Activated effector memory CD4-positive, alpha-beta T cell treated with anti-CD3 and anti-CD28 coated beads, Interleukin-2, amount 50 U/mL, for 16 hours (primary cell): ENCODE results near the gene SUSD2.
"Not testable (repeated sequence)": the region's sequence is repeated elsewhere in the genome, so short reads cannot be mapped to it uniquely, and the experiment has no call there.

Source experiments
- DNase-seq: peaks from one replicate; pipeline ENCODE4 v3.0.0-alpha.2; 2020

SUSD2 gene

DNA sequence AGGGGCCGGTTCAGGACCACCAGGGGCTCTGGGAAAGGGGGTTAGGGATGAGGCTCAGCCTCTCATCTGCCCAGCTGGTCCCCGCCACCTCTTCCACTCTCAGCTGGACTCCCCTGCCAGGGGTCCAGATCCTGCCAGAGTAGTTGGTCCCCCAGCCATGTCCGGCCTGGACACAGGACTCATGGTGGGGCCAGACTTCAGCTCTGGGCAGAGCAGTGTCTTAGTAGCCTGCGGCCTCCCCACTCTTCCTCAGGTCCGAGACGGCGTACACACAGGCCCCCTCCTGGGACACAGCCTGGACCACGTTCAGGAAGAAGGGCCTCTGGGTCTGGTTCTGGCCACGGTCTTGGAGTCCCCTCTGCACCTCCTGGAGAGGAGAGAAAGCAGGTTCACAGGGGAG is 38.5 kb downstream of the SUSD2 start:
- DNase-seq = no peak

- DNase-seq = no peak
These were observed 43.2 kb downstream of the SUSD2 start for GRCh38 chr22:24224468-24224867.

GRCh38 chr22:24225044-24225601 is 43.8 kb downstream of the SUSD2 start:
- DNase-seq = no peak

DNA sequence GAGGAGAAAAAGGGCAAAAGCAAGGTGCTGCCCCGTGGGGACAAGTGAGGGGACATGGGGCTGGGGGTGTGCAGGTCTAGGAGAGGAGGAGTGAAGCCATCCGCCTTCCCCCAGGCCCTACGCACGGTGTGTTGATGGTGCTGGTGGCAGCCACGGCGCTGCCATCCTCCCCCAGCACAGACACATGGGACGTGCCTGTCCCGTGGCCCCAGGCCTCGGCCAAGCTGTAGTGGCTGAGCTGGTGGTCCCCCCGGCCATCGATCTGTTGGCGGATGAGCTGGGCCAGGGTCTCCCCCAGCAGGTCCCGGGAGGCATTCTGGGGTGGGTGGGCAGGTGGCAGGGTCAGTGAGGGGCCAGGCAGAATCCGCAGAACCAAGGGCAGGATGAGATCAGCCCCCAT is 44.7 kb downstream of the SUSD2 start:
- DNase-seq = no peak

DNA sequence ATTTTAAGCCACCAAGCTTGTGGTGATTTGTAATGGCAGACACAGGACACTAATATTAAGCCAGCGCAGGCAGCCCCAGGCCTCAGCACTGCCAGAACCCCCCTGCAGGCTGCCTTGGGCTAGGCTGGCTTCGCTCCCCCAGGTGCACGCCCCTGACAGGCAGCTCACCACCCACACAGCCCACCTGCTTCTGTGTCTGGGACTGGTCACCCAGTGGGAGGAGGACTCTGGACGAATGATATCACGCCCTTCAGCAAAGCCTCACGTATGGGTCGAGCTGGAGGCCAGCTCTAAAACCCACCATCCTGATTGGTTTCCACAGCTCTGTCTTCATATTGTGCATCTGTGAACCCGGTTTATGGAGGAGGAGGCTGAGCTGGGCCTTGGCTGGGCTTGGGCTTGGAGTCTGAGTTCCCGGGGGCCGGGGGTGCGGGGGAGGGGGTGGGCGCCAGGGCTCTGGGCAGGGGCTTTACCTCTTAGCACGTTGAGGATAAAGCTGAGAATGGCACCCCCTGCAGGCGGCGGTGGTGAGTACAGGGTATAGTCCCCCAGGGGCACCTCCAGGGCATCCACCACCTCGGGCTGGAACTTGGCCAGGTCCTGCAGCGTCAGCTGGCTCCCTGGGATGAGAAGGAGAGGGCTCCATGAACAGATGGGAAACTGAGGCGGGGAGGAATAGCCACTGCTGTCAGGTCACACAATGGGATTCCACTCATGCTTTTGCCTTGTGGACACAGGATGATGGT is 49.8 kb downstream of the SUSD2 start:
- DNase-seq = peak; percentile 89

DNA sequence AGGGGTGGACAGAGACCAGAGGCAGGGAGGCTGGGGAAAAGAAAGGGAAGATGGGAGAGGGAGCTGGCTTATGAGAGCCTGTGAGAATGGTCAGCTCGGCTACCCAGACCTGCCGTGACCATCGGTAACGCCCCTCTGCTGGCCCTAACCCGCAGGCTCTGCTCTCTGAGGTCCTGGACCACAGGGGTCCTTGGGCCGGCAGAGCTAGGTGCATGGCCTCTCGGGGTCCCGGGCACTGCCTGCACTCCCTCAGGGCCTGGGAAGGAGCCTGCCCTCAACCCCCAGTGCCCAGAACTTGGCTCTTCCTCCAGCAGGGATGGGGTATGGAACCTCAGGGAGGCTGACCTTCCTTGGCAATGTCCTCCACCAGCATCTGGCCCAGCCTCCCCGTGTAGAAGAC is 50.4 kb downstream of the SUSD2 start:
- no peak for DNase-seq

DNA sequence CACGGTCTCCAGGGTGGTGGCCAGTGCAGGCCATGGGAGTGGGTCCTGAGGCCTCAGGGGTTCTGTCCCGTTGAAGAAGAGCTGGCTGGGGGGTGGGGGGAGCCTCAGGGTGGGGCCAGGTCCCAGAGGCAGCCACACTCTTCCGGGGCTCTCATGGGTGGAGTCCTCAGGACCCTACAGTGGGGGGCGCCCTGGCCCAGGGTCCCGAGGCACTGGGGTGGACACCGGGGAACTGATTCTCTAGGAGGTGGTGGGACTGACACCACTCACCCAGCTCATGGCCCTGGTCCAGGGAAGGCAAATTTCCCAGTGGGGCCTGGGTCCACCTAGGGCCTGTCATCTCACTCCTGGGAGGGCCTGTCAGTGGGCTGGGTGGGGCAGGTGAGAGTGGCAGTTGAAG is 50.8 kb downstream of the SUSD2 start:
- no peak for DNase-seq

GRCh38 chr22:24232725-24233124 is 51.4 kb downstream of the SUSD2 start:
- DNase-seq = no peak

DNA sequence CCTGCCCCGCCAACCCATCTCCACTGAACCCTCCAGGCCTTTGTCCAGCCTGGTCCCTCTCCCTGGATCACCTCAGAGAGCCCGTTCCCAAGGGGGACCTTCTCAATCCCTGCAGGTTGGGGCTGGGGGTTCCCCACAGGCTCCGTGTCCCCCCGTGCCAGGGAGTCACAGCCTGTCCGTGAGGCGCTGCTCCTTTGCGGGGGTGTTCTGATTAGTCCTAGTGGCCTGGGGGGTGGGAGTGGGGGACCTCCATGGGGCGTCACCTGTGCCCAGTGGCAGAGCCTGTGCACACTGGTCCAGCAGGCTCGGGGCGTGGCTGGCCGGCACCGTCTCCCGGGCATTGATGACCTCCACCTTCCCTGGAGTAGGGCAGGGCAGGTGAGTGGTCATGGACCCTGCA is 51.9 kb downstream of the SUSD2 start:
- no peak for DNase-seq

DNA sequence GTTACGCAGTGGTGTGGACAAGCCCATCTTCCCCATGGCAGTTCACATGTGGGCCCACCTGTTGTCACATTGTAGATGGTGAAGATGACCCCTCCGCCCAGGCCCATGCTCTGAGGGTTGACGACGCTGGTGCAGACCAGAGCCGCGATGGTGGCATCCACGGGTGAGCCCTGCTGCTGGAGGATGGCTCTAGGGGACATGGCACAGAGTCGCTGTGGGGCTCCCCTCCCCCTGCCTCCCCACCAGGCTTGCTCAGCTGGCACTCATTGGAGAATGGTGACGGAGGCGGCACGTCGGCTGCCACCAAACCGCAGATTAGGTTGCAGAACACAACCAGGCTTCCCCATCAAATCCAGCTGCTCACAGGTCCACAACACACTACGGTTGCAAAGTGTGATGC is 52.5 kb downstream of the SUSD2 start:
- DNase-seq = no peak

DNA sequence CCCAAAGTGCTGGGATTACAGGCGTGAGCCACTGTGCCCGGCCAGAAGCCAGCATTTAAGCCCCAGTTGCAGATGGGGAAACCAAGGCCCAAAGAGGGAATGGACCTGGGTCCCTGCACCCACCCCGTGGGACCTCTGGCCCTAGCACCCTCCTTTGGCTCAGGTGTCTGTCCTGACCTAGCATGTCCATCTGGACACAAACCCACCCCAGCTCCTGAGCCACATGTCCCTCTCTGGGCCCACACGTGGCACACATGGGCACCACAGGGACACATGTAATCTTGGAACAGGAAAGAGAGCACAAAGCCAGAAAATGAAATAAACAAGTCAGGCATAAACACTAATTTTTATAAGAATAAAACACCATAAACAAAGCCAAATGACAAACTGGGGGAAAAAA is 54.0 kb downstream of the SUSD2 start:
- DNase-seq = no peak

GRCh38 chr22:24236656-24237055 is 55.4 kb downstream of the SUSD2 start:
- DNase-seq = no peak

DNA sequence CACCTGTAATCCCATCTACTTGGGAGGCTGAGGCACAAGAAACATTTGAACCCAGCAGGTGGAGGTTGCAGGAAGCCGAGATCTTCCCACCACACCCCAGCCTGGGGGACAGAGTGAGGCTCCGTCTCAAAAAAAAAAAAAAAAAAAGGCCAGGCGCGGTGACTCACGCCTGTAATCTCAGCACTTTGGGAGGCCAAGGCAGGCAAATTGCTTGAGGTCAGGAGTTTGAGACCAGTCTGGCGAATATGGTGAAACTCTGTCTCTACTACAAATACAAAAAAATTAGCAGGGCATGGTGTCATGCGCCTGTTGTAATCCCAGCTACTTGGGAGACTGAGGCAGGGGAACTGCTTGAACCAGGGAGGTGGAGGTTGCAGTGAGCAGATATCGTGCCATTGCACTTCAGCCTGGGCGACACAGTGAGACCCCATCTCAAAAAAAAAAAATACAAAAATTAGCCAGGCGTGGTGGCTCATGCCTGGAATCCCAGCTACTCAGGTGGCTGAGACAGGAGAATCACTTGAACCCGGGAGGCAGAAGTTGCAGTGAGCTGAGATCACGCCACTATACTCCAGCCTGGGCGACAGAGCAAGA is 56.9 kb downstream of the SUSD2 start:
- not testable (repeated sequence) for DNase-seq
